KOPT-K1 (cell line): ENCODE results near the gene TMEM86B.

Source experiments
- H3K27ac ChIP-seq: fragments of 200-600 bp; sonication (generic); 2 replicates; pipeline ENCODE4 v1.5.1; 2016; ENCODE audit warnings: antibody characterized with exemption, mild to moderate bottlenecking, low read depth, low read length; ENCODE audit not compliant: poor library complexity, severe bottlenecking
- H3K36me3 ChIP-seq: fragments of 200-600 bp; sonication (generic); 2 replicates; pipeline ENCODE4 v1.5.1; 2017; ENCODE audit warnings: antibody characterized with exemption, mild to moderate bottlenecking, low read length, moderate library complexity; ENCODE audit not compliant: insufficient read depth
- H3K9me3 ChIP-seq: fragments of 200-600 bp; sonication (generic); 2 replicates; pipeline ENCODE4 v1.5.1; 2017; ENCODE audit warnings: antibody characterized with exemption, low read length, mild to moderate bottlenecking; ENCODE audit not compliant: insufficient read depth, poor library complexity, severe bottlenecking

TMEM86B gene

DNA sequence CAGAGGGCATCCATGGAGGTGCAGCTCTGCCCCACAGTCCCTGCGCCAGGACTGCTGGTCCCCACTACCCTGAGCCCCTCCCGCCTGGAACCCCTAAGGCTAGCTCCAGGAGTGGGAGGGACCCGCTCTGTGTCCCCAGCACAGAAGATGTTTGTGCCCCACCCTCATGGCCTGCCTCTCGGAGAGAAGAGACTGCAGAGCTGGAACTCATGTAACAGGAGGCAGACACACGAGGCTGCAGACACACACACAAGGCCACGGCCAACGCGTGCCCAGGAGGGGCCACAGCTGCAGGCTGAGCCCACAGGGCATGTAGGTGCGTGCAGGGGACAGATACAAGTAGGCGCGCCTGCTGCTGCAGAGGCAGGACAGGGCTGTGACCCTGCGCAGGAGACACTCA is 10.4 kb upstream of the TMEM86B start:
- Histone ChIP-seq H3K36me3 (peaks cover 100% of the 10 kb centered on the region), H3K27ac (no peak overlapping the region), H3K9me3 (no peaks in the 10 kb centered on the region)

GRCh38 chr19:55238030-55238429 is 9.5 kb upstream of the TMEM86B start:
- no peak overlapping the region for H3K27ac ChIP-seq
- H3K36me3 ChIP-seq, result peaks cover 100% of the 10 kb centered on the region
- H3K9me3 ChIP-seq, result no peaks in the 10 kb centered on the region

DNA sequence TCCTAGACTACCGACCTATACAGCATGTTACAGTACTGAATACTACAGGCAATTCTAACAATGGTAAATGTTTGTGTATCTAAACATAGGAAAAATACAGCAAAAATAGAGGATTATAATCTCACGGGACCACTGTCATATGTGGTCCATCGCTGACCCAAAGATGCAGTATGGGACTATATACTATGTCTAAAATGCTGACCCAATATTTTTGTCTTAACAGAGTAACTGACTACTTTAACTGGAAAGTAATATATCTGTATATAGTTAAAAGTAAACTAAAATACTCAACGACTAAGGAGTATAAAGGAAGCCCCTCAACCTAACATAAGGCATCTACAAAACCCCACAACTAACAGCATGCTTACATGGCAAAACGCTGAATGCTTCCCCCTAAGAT is 4.4 kb upstream of the TMEM86B start:
- Histone ChIP-seq H3K9me3 (no peaks in the 10 kb centered on the region), H3K27ac (no peak overlapping the region), H3K36me3 (peaks cover 99% of the 10 kb centered on the region)

DNA sequence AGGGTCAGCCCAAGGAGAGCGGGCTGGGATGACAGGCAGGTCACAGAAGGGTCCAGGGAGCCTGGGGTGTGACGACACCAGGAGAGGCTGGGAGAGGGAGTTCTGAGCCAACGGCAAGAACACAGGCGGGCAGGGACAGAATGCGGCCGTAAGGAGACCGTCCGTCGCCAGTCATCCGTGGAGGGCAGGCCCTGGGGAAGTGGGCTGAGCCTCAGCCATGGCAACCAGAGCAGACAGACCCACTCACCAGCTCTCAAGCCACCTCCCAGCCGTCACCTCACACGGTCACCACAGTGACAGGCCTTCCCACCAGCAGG is 3.7 kb upstream of the TMEM86B start:
- H3K9me3 ChIP-seq, result no peaks in the 10 kb centered on the region
- no peak overlapping the region for H3K27ac ChIP-seq
- peaks cover 99% of the 10 kb centered on the region for H3K36me3 ChIP-seq

GRCh38 chr19:55231391-55232285 is 3.1 kb upstream of the TMEM86B start:
- H3K36me3 ChIP-seq, result peaks cover 99% of the 10 kb centered on the region

DNA sequence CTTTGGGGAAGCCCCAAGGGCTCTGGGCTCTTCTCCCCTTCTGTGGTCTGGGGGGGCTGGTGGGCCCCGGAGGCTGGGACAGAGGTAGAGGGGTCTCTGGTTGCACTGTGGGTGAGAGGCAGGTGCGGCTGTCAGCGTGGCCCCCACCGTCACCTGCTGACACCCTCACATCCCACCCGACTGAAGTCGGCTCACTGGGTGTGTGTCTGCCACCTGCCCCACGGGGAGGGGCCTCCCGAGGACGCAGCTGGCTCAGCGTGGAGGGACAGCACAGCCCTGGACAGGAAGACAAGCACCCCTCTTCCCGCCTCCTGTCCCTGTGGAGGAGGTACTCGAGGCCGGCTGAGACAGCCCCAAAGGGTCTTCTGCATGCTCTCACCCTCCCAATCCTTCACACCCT is 2.2 kb upstream of the TMEM86B start:
- Histone ChIP-seq H3K9me3 (no peaks in the 10 kb centered on the region), H3K27ac (no peak overlapping the region), H3K36me3 (peaks cover 99% of the 10 kb centered on the region)

More at GRCh38 chr19:55231391-55232285, 3.1 kb upstream of the TMEM86B start:
- H3K9me3 ChIP-seq, result no peaks in the 10 kb centered on the region
- no peak overlapping the region for H3K27ac ChIP-seq

- H3K27ac ChIP-seq, result no peak overlapping the region
- H3K36me3 ChIP-seq, result peaks cover 99% of the 10 kb centered on the region
- H3K9me3 ChIP-seq, result no peaks in the 10 kb centered on the region
Observed at GRCh38 chr19:55230329-55230728, 1.8 kb upstream of the TMEM86B start.

DNA sequence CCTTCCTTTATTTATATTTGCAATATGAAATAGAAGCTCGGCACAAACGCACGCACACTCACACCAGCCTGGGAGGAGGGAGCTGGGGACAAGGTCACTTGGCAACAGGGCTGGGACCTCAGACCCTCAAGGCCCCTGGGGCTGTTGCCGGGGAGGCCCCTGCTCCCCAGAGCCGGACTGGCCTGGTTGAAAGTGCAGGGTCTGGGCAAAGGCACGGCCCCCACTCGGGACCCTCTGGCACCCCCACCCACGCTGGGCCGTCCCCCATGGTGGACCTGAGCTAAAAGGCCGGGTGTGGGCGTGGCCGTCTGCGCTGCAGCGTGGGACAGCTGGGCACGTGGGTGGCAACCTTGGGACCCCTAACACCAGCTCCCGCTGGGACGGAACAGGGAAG is 1.2 kb upstream of the TMEM86B start:
- Histone ChIP-seq H3K36me3 (peaks cover 94% of the 10 kb centered on the region), H3K27ac (no peak overlapping the region)

DNA sequence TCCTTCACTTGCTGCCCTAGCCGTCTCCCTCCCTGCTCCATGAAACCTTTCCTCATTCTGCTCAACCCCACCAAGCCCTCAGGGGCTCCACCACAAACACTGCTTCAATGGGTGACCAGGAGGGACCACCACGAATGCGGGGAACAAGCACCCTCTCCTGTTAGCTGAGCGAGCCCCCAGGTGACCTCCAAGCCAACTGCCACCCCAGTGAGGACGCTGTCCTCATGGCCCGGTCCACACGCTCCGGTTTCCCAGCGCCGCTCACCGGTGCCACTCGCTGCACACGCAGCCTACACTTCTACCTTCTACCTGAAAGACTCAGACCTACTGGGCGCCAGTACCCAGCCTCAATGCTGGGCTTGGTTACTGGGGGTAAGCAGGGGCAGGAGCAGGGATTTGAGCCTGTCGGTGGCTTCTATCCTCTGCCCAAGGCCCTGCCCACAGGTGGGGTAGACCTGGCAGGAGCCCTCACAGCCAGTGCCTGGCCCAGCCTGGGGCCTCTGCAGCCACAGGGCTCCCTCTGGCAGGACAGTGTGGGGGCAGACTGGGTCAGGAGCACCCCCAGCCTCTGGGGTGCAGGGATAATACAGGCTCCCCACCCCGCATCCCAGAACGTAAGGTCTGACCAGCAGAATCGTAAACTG is 704 bp upstream of the TMEM86B start:
- H3K9me3 ChIP-seq, result no peaks in the 10 kb centered on the region
- no peak overlapping the region for H3K27ac ChIP-seq
- peaks cover 93% of the 10 kb centered on the region for H3K36me3 ChIP-seq

More for the DNA sequence above, 1.2 kb upstream of the TMEM86B start:
- H3K9me3 ChIP-seq, result no peaks in the 10 kb centered on the region

DNA sequence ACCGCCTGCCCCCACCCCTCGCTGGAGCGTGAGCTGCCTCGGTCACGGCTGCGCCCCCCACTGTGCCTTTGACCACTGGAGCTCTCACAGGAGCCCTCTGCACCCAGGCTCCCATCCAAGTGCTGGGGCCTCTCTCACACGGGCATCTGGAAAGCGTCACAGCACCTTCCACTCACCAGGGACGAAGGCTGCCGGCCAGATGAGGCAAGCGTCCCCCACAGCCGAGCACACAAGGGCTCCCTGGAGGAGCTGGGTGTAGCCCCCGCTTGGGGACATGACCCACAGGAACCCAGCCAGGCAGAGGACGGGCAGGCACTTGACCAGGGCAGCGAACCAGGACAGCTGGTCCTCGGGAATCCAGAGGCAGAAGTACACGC is 560 bp downstream of the TMEM86B start:
- H3K9me3 ChIP-seq, result no peaks in the 10 kb centered on the region
- no peak overlapping the region for H3K27ac ChIP-seq
- peaks cover 93% of the 10 kb centered on the region for H3K36me3 ChIP-seq

GRCh38 chr19:55227241-55228014 is 1.1 kb downstream of the TMEM86B start:
- Histone ChIP-seq H3K9me3 (no peaks in the 10 kb centered on the region), H3K27ac (no peak overlapping the region), H3K36me3 (peaks cover 90% of the 10 kb centered on the region)

GRCh38 chr19:55226788-55227187 is 1.8 kb downstream of the TMEM86B start:
- no peak overlapping the region for H3K27ac ChIP-seq
- H3K36me3 ChIP-seq, result peaks cover 83% of the 10 kb centered on the region
- H3K9me3 ChIP-seq, result no peaks in the 10 kb centered on the region

- Histone ChIP-seq H3K9me3 (no peaks in the 10 kb centered on the region), H3K36me3 (peaks cover 79% of the 10 kb centered on the region), H3K27ac (no peak overlapping the region)
Observed at GRCh38 chr19:55226273-55226672, 2.3 kb downstream of the TMEM86B start.

- H3K36me3 ChIP-seq, result peaks cover 76% of the 10 kb centered on the region
- H3K9me3 ChIP-seq, result no peaks in the 10 kb centered on the region
- H3K27ac ChIP-seq, result no peak overlapping the region
Observed at GRCh38 chr19:55225415-55225958, 3.1 kb downstream of the TMEM86B start.
